ENCODE measurements around the gene HOXC6.

The HOXC6 gene

DNA sequence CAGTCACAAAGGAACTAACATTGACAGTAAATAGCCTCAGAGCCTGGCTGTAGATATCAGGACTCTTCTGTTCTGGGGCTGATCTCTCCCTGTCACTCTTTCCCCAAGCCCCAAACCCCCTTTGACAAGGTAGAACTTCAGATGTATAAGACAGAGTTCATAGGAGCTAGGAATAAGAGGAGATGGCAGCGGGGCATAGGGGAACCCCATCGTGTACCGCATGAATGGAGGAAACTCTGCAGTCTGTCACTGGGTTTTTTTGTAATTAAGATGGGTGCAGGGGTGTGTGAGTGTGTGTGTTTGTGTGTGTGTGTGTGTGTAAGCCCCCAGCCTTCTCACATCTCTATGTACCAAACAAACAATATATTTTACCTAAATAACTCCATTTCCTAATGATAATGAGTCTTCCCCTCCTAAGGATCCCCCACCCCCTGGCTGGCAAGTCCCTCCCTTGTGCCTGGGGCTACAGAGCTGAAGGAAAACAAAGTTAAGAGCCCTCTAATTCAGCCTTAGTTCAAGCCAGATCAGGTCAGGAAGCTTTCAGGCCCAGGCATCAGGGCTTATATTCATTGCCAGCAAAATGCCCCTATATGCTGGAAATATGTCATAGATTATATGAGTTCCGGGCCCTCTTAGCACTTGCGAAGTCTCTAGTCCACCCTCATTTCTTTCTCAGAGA lies 16.3 kb downstream of the HOXC6 start:
- no peak for DNase-seq

DNA sequence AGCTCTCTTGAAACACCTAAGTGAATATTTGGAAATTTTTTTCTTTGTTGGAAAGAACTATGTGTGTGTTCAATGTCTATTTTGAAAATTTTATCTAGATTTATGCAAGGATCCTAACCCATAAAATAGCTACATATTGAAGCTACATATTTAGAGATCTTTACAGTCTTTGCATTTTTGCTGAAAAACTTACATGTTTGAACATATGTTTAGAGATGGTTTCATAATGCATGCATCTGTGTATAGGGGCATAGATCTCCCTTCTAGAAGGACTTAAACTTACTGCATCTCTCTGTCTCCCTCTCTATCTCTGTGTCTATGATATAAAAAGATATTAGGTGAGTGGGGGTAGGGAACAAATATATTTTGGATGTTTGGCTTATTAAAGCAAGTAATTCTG lies 17.2 kb downstream of the HOXC6 start:
- DNase-seq: peak; percentile 7

DNA sequence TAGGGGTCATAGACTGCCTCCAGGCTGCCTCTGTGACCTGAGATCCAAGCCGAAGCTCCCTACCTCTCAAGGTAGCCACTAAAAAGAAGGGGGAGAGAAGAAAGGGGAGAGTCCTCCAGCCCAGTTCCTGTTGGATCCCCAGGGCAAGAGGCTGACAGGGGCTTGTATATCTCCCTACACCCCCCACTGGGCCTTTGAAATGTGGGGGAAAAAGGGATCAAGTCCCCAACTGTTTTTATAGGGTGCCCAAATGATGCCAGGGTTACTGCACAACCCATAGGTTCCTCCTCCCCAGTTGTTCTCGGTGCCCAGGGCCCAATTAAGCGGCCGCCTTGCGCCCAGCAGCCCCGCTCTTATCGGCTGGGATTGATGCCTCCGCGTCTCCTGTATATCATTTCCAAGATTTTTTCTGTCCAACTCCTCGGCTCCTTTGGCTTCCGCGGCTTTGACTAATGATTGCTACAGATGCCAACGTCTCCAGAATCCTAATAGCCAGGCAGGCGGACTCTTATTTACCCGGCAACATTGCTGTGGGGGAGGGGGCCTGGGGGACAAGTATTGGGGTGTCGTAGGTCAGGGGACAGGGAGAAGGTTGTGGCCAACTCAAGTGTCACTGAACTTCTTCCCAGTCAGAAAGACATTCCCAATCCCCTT lies 17.8 kb downstream of the HOXC6 start:
- DNase-seq: peak; percentile 14

DNA sequence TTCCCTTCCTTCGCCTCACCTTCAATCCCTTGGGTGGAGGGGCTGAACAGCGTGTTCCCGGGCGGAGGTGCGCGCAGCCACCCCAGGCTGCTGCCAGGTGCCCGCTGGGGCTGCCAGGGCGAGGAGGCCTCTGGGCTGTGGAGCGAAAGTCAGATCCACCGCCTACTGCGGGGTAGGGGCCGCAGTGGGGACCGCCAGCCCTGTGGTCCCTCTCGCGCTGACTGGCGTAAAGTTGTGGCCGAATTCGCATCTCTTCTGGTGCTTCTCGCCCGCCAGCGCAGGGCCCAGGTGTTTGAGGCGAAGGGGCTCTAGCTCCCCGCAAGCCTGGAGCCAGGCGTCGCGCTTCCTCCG lies 18.5 kb downstream of the HOXC6 start:
- DNase-seq: peak; percentile 28

DNA sequence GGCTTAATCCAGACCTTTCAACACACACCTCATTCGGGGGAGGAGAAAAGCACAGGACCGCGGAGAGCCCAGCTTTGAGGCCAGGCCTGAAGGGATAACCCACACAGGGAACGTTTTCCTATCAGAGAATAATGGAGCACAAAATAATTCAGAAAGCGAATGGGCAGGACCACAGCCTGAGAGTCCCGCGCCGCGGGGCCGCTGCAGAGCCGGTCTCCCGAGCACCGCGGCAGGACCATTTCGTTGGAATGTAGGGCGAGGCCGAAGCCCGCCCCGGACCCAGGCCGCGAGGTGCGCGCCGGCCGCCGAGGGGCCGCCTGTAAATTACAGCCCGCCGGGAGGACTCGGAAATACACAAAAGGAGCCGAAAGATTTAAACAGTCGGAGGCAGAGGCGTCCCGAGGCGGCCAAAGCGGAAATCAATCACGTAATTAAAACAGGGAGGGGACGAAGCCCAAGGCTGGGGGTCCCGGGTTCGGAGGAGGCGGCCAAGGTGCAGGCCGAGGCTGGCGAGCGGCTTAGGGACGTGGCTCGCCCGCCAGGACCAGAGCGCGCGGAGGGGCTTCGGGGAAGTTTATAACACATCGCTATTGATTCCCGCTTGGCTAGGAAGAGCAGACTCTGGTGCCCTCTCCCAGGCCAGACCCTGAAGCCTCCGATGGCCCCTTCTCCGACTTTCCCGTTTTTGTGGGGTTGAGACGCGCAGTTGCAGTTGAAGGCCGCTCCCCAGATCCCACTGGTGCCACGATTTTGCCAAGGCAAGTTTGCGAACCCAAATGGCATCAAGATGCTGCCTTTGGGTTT lies 19.1 kb downstream of the HOXC6 start:
- no peak for DNase-seq

DNA sequence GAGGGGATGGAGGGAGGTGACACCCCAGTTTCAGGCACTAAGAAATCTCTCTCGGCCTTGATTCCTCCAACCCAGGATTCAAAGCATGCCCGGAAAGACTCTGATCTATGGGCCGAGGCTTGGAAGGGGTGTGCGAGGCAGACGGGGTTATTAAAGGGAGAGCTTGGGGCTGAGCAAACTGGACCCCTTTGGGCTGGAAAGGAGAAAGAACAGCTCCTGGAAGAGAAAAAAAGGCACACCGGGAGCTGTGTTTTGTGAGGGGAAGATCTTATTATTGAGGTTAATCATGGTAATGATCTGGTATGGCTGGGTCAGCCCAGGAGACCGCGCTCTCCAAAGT lies 19.7 kb downstream of the HOXC6 start:
- peak; percentile 44 for DNase-seq

DNA sequence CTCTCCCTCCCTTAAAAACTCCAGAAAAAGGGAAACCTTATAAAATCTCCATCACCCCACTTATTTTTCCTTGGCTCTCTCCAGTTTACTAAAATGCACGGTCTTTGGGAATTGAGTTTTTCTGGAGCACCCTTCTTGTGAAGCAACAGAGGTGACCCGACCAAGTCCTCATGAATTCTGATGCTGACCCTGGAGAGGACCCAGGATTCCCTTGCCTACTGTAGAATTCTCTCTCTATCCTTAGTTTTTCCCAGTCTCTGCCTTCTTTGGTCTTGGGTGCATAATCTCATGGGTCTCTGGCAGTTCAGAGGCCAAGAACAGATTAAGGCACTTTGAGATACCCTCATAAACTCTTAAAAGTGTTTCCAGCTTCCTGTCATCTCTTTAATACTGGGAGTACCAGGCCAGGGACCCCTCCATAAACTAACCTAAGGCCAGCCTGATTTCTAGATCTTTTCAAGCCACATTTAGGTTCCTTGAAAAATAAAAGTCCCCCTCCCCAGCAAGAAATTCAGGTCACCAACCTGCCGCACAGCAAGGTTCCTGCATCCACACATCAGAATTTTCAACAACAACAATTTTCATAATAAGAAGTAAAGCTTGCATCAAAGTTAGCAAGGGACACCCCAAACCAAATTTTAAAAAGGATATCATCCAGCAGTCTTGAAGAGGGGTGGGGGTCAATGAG lies 20.3 kb downstream of the HOXC6 start:
- peak; percentile 43 for DNase-seq

DNA sequence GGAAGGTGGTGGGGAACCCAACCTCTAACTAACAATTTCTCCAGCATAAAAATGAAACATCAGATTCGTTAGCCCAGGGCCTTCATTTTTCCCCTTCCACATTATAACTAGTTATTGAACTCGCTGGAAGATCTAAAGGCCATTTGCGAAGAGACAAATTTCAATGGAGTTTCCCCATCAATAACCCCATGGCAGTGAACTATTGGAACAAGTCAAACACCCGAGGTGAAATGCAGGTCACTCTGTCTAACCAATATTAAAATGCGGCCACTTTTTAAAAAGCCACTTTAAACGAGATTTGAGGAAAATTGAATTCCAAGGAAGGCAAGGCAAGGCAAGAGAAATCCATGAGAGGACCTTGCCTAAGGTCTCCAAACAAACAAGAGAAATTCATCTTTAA lies 20.9 kb downstream of the HOXC6 start:
- DNase-seq: peak; percentile 63

DNA sequence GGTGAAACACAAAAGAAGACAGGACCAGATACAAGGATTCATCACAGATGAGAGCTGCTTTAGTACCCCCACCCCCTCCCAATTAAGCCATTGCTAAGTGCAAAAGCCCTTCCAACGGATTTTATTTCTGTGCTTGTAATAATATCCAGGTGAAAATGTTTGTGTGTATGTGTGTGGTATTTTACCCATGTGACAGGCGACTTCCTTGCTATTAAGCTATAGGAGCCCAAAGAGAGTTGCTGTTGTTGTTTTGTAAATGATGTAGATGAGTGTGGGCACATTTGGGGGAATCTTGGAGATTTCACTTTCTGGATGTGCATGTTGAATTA lies 22.2 kb downstream of the HOXC6 start:
- no peak for DNase-seq

DNA sequence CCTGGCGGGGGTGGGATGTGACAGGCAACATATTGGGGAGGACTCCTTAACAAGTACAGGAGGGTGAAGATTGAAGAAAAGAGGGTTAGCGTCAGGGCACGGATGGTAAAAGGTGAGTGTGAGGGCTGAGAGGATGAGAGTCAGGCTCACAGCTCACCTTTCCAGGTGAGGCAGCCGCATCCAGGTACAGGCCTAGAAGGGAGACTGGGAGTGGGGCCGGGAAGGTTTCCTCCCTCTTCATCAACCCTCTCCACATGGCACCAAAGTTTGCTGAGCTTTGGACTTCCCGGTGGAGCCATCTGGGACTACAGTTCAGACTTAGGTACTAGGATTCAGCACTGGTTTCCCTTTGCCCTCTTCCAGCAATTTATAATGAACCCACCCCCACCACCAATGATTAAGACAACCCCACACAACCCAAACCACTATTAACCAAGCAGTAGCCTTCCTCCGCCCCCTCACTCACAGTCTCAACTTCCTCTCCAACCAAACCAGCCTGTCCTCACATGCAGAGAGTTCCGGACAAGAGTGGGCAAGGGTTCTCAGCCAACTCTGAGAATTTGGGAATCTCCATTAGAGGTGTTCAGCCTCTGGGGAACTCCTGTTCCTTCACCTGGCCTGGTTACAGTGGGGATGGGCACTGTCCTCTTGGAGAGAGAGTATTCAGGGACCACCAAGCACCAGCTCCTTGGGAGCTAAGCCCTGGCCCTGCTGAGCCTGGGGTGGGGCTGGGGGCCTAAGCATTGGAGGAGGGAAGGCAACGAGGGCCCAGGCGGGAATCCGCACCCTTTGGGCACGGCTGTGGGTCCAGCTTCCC lies 23.0 kb downstream of the HOXC6 start:
- peak; percentile 18 for DNase-seq

DNA sequence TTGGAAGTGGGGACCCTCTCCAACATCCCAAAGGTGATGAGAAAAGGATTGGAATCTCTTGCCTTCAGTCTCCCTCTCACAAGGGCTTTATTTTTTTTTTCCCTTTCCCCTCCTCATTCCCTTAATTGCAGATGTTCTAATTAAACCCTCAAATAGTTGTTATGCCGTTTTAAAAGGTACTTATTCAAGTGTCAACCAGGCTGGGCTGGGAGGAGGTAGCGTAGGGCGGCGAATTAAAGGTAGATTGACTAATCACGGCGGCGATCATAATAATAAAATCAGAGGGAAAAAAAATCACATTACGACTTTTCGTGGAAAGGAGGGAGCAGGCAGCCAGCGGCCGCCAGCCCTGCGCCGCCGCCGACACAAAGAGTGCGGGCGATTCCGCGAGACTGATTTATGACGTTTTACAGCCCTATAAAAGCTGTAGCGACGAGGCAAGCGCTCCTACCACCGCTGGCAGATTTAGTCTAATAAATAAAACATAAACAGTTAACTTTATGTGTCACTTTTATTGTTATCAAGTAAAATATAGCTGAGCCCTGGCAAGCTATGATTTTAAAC lies 23.7 kb downstream of the HOXC6 start:
- DNase-seq: peak; percentile 51

DNA sequence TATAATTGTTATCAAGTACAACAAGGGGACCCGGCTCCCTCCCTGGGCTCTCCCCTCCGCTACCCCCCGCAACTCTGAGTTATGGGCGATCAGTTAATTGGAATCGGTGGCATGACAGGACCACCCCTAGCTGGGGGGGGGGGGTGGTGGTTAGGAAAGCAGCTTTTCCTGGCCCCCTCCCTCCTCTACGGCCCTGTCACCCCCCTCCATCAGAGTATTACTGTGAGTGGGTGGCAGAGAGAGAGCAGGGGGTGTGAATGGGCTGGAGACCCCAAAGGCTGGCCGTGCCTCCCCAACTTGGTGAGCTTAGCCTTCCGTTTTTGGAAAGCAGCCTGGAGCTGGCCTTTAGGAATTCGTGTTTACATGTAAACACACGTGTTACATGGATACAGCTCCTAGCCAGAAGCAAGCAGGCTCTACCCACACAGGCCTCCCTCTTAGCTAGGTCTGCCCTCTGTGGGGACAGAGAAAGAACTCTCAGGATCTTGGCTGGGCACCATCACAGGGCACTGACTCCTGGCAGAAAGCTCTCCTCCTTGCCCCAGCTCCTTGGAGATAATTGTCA lies 24.3 kb downstream of the HOXC6 start:
- DNase-seq: no peak

DNA sequence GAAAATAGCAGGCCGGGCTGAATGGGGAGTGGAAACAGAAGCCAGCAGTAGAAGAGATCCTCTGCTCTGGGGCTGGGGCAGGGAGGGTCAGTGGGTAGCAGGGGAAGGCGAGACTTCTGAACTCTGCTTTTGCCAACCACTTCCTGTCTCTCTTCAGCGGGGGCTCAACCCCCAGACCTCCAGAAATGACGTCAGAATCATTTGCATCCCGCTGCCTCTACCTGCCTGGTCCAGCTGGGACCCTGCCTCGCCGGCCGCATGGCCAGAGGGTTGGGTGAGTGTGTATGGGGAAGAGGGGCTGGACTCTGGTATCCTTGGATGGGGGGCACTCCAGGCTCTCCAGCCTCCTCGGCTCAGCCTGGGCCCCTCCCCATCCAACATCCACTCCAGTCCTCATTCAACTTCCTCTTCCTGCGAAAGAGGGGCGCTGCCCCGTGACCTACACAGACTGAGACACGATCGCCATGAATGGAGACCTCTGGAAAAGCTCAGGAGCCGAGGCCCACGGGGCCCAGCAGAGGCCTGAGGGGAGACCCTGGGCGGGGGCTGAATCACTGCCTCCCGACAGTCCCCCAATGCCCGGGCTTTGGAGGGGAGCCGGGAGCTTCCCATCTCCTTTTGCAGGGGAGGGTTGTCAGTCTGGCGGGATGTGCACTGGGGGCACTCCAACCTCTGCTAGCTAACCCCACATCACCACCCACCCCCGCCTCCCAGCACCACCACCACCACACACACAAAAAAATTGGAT lies 24.9 kb downstream of the HOXC6 start:
- DNase-seq: peak; percentile 39

DNA sequence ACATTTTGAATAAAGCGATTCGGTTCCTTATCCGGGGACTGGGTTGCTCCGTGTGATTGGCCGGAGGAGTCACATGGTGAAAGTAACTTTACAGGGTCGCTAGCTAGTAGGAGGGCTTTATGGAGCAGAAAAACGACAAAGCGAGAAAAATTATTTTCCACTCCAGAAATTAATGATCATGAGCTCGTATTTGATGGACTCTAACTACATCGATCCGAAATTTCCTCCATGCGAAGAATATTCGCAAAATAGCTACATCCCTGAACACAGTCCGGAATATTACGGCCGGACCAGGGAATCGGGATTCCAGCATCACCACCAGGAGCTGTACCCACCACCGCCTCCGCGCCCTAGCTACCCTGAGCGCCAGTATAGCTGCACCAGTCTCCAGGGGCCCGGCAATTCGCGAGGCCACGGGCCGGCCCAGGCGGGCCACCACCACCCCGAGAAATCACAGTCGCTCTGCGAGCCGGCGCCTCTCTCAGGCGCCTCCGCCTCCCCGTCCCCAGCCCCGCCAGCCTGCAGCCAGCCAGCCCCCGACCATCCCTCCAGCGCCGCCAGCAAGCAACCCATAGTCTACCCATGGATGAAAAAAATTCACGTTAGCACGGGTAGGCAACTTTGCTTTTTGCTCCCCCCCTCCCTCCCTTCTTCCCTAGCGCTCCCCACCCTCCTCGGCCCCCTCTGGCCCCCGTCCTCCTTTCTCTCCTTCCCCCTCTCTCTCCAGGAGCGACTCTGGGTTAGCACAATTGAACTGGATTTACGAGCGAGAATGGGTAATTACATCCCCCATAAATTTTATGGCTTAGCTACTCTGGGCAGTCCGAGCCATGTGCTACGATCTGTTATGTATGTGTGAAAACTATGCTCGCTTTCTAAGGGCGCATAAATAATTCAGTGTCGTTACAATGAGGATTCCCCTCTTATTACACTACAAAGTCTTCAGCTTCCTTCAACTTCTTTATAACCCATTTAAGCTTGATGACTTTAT lies 25.8 kb downstream of the HOXC6 start, which contains the start of gene HOXC4:
Gene HOXC4 (plus strand): TSS at position 85 of the 991 bp plus-strand sequence. CDS start 88 bp downstream, at position 173.
- peak; percentile 65 for DNase-seq

DNA sequence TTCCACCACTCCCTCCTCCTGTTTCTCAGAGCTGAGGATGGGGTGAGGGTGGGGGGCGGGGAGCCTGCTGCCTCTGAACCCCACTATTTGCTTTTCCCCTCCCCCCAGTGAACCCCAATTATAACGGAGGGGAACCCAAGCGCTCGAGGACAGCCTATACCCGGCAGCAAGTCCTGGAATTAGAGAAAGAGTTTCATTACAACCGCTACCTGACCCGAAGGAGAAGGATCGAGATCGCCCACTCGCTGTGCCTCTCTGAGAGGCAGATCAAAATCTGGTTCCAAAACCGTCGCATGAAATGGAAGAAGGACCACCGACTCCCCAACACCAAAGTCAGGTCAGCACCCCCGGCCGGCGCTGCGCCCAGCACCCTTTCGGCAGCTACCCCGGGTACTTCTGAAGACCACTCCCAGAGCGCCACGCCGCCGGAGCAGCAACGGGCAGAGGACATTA lies 26.5 kb downstream of the HOXC6 start:
- DNase-seq: peak; percentile 34

DNA sequence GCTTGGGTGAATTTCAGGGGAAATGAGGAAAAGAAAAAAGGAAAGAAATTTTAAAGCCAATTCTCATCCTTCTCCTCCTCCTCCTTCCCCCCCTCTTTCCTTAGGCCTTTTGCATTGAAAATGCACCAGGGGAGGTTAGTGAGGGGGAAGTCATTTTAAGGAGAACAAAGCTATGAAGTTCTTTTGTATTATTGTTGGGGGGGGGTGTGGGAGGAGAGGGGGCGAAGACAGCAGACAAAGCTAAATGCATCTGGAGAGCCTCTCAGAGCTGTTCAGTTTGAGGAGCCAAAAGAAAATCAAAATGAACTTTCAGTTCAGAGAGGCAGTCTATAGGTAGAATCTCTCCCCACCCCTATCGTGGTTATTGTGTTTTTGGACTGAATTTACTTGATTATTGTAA lies 27.3 kb downstream of the HOXC6 start:
- no peak for DNase-seq

DNA sequence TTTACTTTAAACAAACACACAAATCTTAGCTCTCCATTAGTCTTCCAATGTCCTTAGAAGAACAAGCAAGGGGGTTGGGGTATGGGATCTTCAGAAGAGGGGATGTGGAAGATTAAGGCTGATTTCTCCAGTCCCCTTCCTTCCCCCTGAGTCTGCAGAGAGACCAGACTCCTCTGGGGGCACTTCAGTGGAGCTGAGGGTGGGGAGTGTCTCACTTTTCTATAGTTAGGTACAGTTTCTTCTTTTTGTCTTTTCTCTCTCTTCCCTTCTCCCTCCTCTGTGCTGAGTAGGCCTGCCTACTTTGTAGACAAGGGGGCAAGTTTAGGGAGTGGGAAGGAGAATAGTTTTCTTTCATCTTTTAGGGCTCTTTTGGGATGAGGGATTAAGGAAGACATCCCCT lies 27.9 kb downstream of the HOXC6 start:
- DNase-seq: no peak

DNA sequence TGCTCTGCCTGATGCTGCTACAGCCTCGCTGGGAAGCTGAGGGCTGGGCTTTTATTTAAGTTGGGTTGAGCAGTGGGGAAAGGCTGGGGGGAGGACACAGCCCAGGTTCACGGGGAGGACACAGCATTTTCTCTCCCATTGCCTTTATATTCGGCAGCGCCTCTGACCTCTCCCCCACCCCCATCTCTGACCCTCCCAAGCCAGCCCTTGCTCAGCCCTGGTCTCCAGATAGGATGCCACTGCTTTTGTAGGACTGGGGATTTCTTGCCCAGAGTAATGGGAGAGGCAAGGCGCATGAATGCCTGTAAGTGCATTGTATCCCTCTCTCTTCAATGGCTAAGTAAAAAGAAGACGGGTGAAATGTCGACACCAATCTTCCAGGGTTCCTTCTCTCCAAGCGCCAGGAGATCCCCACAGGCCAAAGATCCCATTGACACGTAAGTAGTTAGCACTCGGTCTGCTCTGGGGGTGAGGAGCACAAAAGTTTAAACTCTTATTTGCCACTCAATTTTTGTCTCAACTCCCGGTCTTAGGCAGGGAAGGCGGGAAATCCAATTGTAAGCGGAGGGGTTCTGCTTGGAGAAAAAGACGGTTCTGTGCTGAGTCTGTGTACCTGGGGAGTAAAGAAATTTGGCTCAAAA lies 30.0 kb downstream of the HOXC6 start:
- DNase-seq: peak; percentile 8

DNA sequence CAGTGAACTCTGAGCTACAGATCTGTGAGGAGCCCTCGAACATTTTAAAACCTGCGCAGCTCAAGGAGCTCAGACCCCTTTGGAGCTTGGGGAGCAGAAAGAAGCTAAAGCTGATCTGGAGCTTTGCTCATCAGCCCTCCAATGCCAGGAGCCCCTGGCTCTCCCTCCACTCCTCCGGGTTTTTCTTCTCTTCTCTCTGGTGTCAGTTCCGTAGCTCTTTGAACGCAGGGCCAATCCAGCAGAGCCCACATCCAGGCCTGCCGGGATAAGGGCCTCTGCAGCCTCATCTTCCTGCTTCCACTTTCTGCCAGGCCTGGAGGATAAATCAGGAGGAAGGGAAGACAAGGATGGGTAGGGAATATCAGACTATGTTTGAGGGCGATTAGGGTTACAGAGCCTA lies 31.4 kb downstream of the HOXC6 start:
- peak; percentile 11 for DNase-seq

Measured in eye (tissue), 1 donor.